ENCODE results near the gene MICAL3. TPM values are rescaled to one million over a fixed set of nuclear protein-coding genes. Genes with fewer than 3 reads are reported as not detected.

Gene MICAL3
- polyA plus RNA-seq, 1 donor from 2014 or later = 28.1 TPM

GRCh38 chr22:17789379-17790200 lies 234.8 kb downstream of the MICAL3 start:
- Histone ChIP-seq H3K27ac (ENCODE audit: low read length) (no peak overlapping the region), H3K4me2 (ENCODE audit: low read length) (no peak overlapping the region), H3K4me3 (ENCODE audit: low read length) (no peak overlapping the region), H3F3A (ENCODE audit: insufficient read depth, low read length, poor library complexity, severe bottlenecking) (no peaks in the 10 kb centered on the region), H4K20me1 (ENCODE audit: insufficient read depth) (no peaks in the 10 kb centered on the region), H3K9ac (ENCODE audit: low read length) (no peak overlapping the region), H2AFZ (ENCODE audit: low read depth, low read length) (no peak overlapping the region), H3K27me3 (ENCODE audit: insufficient read depth, low read depth, low read length) (no peaks in the 10 kb centered on the region), H3K9me2 (ENCODE audit: insufficient read depth, low read length) (no peaks in the 10 kb centered on the region), H3K79me2 (replicated peaks; ENCODE audit: insufficient read depth, low read length) (no peaks in the 10 kb centered on the region), H3K9me3 (ENCODE audit: low read length) (no peaks in the 10 kb centered on the region), H3K36me3 (ENCODE audit: insufficient read depth, low read length) (no peaks in the 10 kb centered on the region)
- TF ChIP-seq TAF1 (IDR thresholded peaks at IDR 0.05; ENCODE audit: low read depth) (no peak), MXI1 (conservative IDR thresholded peaks at IDR 0.05; ENCODE audit: poor library complexity, severe bottlenecking) (no peak), POLR2AphosphoS5 (IDR thresholded peaks at IDR 0.05) (no peak)

GRCh38 chr22:17788528-17789378 lies 235.6 kb downstream of the MICAL3 start:
- Histone ChIP-seq H4K20me1 (ENCODE audit: insufficient read depth) (no peaks in the 10 kb centered on the region), H2AFZ (ENCODE audit: low read depth, low read length) (no peak overlapping the region), H3K4me2 (ENCODE audit: low read length) (no peak overlapping the region), H3F3A (ENCODE audit: insufficient read depth, low read length, poor library complexity, severe bottlenecking) (no peaks in the 10 kb centered on the region), H3K4me3 (ENCODE audit: low read length) (no peak overlapping the region), H3K27ac (ENCODE audit: low read length) (no peak overlapping the region), H3K9ac (ENCODE audit: low read length) (no peak overlapping the region), H3K9me2 (ENCODE audit: insufficient read depth, low read length) (no peaks in the 10 kb centered on the region), H3K79me2 (replicated peaks; ENCODE audit: insufficient read depth, low read length) (no peaks in the 10 kb centered on the region), H3K36me3 (ENCODE audit: insufficient read depth, low read length) (no peaks in the 10 kb centered on the region), H3K27me3 (ENCODE audit: insufficient read depth, low read depth, low read length) (no peaks in the 10 kb centered on the region), H3K9me3 (ENCODE audit: low read length) (no peaks in the 10 kb centered on the region)
- TF ChIP-seq RAD21 (conservative IDR thresholded peaks at IDR 0.05) = no peak
- peak; percentile 10 for TF ChIP-seq CTCF (IDR thresholded peaks at IDR 0.05; ENCODE audit: poor library complexity, severe bottlenecking)
- no peak for TF ChIP-seq POLR2AphosphoS5 (IDR thresholded peaks at IDR 0.05)
- TF ChIP-seq TAF1 (IDR thresholded peaks at IDR 0.05; ENCODE audit: low read depth) = no peak
- TF ChIP-seq EP300 (conservative IDR thresholded peaks at IDR 0.05; ENCODE audit: poor library complexity, severe bottlenecking) = no peak

- Histone ChIP-seq H4K20me1 (ENCODE audit: insufficient read depth) (no peaks in the 10 kb centered on the region), H3K27ac (ENCODE audit: low read length) (no peak overlapping the region), H3F3A (ENCODE audit: insufficient read depth, low read length, poor library complexity, severe bottlenecking) (no peaks in the 10 kb centered on the region), H3K9ac (ENCODE audit: low read length) (no peak overlapping the region), H3K79me2 (replicated peaks; ENCODE audit: insufficient read depth, low read length) (no peaks in the 10 kb centered on the region), H3K9me3 (ENCODE audit: low read length) (no peaks in the 10 kb centered on the region), H2AFZ (ENCODE audit: low read depth, low read length) (no peak overlapping the region), H3K36me3 (ENCODE audit: insufficient read depth, low read length) (no peaks in the 10 kb centered on the region), H3K4me2 (ENCODE audit: low read length) (no peak overlapping the region), H3K9me2 (ENCODE audit: insufficient read depth, low read length) (no peaks in the 10 kb centered on the region), H3K4me3 (ENCODE audit: low read length) (no peak overlapping the region), H3K27me3 (ENCODE audit: insufficient read depth, low read depth, low read length) (no peaks in the 10 kb centered on the region)
- no peak for TF ChIP-seq REST (IDR thresholded peaks at IDR 0.05; ENCODE audit: borderline replicate concordance)
- no peak for TF ChIP-seq SMC3 (conservative IDR thresholded peaks at IDR 0.05; ENCODE audit: poor library complexity)
- no peak for TF ChIP-seq CTCF (IDR thresholded peaks at IDR 0.05; ENCODE audit: poor library complexity, severe bottlenecking)
- TF ChIP-seq EZH2 (IDR thresholded peaks at IDR 0.05; ENCODE audit: borderline replicate concordance, insufficient read depth, low read length, poor library complexity, severe bottlenecking) = no peak
- no peak for TF ChIP-seq MXI1 (conservative IDR thresholded peaks at IDR 0.05; ENCODE audit: poor library complexity, severe bottlenecking)
- no peak for TF ChIP-seq TAF1 (IDR thresholded peaks at IDR 0.05; ENCODE audit: low read depth)
- no peak for TF ChIP-seq RAD21 (conservative IDR thresholded peaks at IDR 0.05)
- no peak for TF ChIP-seq POLR2AphosphoS5 (IDR thresholded peaks at IDR 0.05)
- TF ChIP-seq EP300 (conservative IDR thresholded peaks at IDR 0.05; ENCODE audit: poor library complexity, severe bottlenecking) = no peak
Measured at GRCh38 chr22:17787716-17788330, 236.5 kb downstream of the MICAL3 start.

Measured in neural cell (in vitro differentiated cells).